ENCODE data around the gene HOXA10.
A peak's percentile ranks its signal among the peaks of the same experiment; 100 is the strongest.

The HOXA10 gene

DNA sequence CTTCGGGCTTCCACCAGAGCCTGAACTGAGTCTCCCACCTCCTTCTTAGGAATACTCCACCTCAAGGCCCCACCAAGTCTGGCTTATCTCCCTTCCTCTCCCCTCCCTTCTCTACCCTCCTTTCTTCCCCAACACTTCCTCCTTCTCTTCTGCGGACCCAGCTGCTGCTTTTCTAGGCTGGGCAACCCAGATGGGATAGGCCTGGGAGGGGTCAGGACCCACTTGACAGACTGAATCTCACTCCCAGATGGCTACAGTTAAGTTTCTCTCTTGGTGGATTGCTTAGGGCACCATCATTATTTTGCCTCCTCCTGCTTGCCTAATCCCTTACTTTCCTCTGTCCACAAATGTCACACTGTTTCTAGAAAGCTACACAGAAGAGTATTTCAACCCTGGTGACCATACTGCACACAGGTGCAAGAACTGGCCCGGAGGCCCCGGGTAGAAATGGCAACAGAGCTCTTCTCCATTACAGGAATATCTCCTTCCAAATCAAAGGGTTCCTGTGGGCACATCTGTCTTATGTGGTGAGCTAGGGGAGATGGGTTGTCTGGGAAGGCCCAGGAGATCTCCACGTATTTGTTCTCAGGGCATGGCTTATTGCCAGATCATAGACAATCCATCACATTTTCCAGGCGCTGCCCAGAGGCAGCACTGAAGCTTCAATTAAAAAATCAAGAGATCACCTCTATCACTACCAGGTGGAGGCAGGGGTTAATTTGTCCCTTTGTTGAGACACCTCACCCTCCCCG lies 16.1 kb upstream of the HOXA10 start:
- DNase-seq = no peak

DNA sequence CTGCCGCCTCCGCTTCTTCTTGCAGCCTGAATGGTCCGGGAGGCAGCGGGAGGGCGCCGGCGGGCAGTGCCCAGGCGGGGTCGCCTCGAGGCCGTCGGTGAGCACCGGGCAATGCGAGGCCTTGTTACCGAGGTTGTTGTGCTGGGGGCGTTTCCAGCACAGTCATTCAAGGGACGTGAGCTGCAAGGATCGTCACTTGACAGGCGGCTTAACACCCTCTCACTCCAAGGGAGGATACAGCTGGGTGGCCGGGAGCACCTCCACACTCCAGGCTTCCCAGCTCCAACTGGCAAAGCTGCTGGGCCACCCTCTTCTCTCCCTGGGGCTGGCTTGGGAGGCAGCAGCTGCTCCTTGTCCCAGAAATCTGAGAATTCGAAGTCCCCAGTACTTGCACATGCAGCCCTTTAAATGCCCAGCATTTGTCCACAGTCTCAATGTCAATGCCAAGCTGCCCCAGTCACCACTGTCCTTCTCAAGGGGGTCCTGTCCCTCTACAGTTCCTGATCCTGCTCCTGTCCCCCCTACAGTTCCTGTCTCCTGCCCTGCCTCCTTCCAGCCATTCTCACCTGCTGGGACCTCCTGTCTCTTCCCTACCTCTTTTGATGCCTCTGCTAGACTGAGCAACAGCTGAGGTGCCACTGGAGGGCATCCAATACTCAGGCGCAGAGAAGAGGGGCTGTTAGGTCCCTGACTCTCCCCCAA lies 15.3 kb upstream of the HOXA10 start:
- DNase-seq = no peak

DNA sequence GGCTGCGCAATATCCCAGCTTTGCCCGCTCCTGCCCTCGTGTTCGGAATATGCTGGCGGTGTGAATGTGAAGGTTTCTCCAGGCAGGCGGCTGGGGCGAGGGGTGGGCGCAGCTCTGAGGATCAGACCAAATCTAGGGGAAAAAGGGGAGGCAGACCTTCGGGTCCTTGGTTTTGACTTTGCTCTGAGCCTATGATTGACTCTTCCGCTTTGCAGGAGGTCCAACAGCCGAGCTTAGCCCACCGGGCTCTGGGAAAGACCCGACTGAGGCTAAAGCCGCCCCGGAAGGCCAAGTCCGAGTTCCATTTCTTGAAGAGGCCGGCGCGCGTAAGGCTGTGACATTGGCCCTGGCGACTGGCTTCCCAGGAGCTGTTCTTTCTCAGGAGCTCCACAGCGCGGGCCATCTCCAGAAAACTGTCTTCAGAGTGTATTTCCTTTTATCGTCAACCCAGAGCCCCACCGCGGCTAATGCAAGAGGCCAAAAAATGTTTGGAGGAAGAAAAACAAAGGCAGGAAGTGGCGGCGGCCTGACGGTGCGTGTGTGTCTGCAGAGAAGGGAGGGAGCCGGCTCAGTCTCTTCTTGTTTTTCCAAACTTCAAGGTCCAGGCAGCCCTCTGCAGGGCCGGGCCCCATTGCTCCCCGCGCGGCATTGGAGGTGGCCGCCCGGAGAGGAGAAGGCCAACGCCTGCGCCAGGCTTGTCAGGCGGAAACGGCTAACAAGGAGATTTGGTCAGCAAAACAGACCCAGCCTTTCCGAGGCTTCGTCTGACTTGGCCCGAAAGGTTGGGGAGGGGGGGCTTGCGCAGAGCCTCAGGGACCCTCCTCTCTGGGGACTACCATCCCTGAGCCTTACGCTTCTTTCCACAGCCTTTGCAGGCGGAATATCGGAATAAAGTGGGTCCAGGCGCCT lies 14.5 kb upstream of the HOXA10 start:
- DNase-seq = no peak

DNA sequence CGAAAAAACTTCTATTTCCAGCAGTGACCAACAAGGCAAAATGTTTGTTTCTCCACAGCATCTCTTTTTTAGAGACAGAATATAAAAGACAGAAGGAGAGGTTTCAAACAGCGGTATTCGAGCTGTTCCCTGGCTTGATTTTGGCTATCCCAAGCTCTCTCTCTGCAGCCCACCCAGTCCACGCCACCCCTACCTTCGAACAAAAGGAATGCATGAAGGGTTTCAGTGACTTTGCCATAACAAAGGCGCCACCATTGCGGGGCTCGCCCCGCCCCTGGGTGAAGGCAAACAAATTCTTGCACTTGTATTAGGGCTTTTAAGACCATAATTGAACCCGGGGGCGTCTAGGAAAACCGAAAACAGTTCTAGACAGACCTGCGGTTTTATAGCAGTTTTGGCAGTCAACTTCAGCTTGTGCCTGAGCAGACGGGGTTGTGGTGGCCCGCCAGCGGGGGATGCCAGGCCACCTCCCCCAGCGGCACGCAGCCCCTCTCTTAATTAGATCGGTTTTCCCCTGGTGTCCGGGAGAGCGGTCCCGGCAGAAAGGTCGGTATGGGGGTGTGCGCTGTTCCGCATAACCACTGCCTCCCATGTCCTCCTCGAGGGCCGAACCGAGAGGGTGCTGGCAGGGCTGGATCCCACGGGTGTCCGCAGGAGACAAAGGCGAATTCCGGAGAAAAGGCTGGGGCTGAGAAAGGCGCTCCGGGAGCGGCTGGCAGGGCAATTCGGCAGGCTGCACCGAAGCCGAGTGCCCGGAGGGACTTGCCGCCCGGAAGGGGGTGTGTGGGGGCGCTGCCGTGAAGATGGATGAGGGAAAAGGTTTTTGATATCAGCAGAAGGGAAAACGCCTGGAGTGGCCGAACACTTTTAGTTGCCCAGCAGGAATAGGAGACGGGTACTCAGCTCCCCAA lies 13.6 kb upstream of the HOXA10 start:
- no peak for DNase-seq

GRCh38 chr7:27186668-27187474 lies 12.8 kb upstream of the HOXA10 start:
- no peak for DNase-seq

DNA sequence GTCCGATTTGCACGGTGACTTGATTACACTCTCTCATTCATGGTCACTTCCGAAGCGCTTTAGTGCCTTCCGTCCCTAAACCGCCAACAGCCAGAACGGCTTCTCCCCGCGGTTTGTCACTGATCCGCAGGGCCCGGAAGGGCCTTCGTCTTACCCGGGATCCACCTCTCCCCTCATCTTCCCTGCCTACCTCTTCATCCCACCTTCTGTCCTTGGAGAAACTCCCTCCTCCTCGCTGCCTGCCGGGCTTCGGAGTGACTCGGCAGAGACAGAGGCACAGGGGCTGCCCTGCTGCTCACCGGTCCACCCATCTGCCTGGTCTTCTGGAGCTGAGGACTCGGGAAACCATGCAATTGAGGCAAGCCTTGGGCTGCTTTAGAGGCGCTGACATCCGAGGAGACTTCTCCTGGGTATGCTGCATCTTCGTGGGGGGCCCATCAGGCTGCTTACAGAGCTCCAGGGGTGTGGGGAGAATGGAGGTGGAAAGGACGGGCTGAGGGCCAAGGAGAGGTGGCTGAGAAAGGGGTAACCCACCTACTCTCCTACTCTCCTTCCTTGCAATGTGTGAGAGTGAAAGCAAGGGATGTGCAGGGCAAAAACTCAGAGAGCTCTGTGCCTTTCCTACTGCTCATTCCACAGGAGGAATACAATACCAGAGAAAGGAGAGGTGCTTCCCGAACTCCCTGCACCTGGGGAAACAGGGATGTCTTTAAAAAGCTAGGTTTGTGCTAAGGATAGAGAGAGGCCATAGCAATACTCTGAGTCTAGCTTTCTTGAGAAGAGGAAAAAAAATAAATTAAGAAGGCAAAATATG lies 11.9 kb upstream of the HOXA10 start:
- peak in 1 of 2 experiments; percentile 40 for DNase-seq

DNA sequence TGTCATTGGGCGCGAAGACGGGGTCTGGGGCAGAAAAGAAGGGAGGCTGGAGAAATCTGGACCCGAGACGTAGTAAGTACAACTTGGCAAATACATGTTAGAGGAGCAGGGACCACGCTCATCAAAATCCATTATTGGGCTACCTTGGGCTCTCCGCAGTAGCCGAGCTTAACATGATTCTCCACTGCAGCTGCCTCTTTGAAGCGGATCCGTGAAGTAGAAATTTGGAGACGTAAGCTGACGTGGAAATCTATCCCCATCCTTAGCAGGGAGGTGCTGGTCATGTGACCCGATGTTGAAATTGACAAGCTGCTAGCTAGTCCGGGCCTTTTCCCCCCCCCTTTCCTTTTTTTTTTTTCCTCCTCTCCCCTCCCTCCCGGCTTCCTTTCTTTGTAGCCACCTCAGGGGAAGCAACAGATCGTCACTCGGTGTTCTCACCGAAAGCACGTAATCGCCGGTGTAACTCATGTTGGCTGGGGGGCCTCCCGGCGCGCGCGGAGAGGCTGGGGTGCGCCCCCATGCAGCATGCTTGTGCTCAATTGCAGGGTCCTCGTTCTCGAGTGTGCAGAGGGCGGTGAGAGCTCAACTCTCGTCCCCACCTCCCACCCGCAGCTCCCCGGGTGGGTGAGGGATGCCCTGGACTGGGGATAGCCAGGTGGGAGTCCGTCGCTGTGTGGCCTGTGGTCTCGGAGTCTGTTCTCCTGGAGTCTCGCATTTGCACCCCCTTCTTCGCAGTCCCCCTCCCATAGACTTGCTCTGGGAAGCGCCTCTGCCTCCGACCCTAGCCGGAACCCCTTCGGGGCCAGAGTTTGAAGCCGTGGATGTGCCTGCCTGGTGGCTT lies 11.1 kb upstream of the HOXA10 start, which contains the start of gene HOXA11:
TSS of gene HOXA11 (minus strand) at position 220 of the 841 bp plus-strand sequence. CDS start at position 132, 88 bp downstream.
- peak in 1 of 2 experiments; percentile 75 for DNase-seq

DNA sequence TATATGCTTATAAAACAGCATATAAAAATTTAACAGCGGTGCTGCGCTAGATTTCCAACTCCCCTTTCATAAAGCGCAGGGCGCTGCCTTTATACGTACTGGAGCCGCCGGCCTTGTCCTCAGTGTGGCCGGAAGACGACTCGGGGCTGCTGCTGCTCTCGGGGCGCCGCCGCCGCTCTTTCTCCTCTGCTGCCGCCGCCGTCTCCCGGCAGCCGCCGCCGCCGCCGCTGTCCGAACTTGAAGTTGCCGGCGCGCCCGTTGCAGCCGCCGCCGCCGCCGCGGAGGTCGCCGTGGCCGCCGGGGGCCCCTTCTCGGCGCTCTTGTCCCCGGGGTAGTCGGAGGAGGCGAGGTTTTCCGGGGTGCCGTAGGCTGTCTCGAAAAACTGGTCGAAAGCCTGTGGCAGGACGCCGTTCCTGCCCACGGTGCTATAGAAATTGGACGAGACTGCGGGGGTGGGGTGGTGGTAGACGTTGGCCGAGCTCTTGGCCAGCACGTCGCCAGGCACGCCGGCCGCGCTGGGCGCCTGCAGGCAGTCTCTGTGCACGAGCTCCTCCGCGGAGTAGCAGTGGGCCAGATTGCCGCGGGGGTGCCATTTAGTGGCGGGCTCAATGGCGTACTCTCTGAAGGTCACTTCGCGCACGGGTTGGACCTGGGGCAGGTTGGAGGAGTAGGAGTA lies 10.4 kb upstream of the HOXA10 start:
- DNase-seq = peak in 1 of 2 experiments; percentile 75

GRCh38 chr7:27183682-27184336 lies 9.7 kb upstream of the HOXA10 start:
- peak in 1 of 2 experiments; percentile 56 for DNase-seq

- peak in 1 of 2 experiments; percentile 69 for DNase-seq
These were observed 9.0 kb upstream of the HOXA10 start for GRCh38 chr7:27182861-27183681.

DNA sequence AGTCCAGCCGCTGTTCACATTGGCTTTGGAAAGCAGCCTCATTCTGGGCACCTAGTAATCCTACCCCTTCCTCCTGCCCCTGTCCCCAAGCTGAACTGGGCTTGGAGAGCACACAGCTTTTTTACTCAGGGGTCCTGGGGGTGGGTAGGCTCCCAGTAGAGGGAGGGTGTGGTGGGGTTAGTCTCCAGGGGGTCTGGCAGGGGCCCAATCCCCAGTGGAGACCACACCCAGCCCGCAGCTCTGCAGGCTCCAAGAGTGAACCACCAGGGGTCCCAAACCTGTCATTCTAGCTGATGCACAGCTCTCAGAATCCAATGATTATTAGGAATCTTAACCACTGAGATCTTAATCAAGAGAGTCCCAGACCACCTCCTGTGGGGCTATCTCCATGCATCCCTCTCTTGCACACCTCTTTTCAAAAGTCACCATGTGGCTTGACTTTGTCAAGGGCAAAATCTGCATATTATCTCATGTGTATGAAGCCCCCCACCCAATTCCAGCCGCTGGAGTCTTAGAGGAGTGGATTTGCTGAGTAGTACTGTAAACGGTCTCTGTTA lies 8.2 kb upstream of the HOXA10 start:
- peak in 1 of 2 experiments; percentile 53 for DNase-seq

DNA sequence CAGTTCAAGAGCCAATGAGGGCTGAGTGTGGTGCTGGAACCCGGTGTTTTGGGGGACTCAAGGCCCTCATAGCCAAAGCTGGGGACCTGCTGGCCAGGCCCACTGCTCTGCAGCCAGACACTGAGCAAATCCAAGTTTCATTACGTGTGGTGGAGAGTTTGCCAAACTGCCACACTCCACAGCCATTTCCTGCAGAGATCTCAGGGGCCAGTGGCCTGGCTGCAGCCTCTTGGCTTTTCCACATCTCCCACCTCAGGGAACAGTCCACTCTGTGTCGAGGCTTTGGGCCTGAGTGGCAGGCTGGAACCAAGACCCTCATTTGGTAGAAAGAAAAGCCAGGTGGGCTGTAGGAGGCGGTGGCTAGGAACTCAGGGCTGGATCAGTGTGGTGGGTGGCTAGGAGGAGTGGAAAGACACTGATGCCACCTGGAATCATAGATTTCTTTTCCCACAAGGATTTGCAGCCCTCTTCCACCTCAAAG lies 7.7 kb upstream of the HOXA10 start:
- DNase-seq = no peak

DNA sequence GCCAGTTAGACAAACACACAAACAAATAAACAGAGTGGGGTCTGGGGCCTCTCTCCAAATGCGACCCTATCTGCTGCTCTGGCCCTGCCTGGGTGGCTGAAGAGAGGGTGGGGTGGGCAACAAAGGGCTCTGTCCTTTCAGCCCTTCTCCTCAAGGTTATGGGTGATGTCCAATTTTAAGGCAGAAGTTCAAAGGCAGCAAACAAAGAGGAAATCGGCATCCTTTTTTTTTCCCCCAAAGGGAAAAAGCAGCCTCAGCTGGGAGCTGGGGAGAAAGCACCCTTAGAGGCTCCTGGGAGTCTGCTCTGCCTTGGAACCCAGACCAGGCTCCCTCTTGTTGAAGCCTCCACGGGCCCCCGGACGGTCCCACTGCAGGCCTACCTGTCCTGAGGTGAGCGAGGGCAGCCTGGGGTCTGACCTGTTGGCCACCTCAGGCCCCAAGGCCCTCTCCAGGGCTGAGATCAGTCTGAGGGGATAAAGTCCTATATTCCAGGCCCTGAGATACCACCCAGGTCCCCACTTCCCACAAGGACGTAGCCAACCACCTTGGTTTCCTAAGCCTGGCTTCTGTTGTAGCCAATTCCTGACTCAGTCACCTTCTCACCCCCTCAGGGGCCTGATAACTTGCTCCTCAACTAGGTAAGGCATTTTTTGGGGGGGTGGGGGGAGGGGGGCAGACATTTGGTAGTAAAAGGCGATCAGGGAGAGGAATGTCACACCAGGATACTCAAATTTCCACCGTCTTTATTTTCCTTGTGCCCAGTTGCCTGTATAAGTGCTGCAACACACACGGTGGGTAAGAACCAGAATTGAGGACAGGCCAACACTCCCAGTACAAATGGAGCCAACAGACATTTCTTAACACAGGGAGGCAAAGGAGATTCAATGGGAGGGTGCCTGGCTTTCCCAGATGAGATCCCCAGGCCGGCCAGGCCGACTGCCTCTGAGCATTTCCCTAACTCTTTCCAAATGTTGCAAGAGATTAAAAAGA lies 6.6 kb upstream of the HOXA10 start:
- DNase-seq = peak in 1 of 2 experiments; percentile 37

- peak; percentile 91 to 96 for DNase-seq
These were observed 5.6 kb upstream of the HOXA10 start for GRCh38 chr7:27179503-27180430.
